HG02943 (cell line): ENCODE data around the gene TNFRSF14.
"Not testable (repeated sequence)": the region's sequence is repeated elsewhere in the genome, so short reads cannot be mapped to it uniquely, and the experiment has no call there.

Experiments
- ATAC-seq: cut with Tn5 transposase; IDR thresholded peaks from one replicate; pipeline ENCODE4 v1.9.1; 2021; ENCODE audit warnings: mild to moderate bottlenecking, low read depth, moderate library complexity; ENCODE audit not compliant: unreplicated experiment

The TNFRSF14 gene

GRCh38 chr1:2551544-2551943 is 4.6 kb upstream of the TNFRSF14 start:
- ATAC-seq: not testable (repeated sequence)

GRCh38 chr1:2552189-2552588 is 4.0 kb upstream of the TNFRSF14 start:
- ATAC-seq: no peak

GRCh38 chr1:2553076-2553475 is 3.1 kb upstream of the TNFRSF14 start:
- not testable (repeated sequence) for ATAC-seq

GRCh38 chr1:2553871-2554620 is 2.1 kb upstream of the TNFRSF14 start:
- no peak for ATAC-seq

GRCh38 chr1:2554621-2555387 is 1.4 kb upstream of the TNFRSF14 start:
- no peak for ATAC-seq

GRCh38 chr1:2555634-2556276 is 416 bp upstream of the TNFRSF14 start:
- no peak for ATAC-seq

- no peak for ATAC-seq
Measured at GRCh38 chr1:2556678-2557481, 709 bp downstream of the TNFRSF14 start.

- ATAC-seq: no peak
Measured at GRCh38 chr1:2557482-2558400, 1.6 kb downstream of the TNFRSF14 start.

GRCh38 chr1:2558420-2558819 is 2.2 kb downstream of the TNFRSF14 start:
- ATAC-seq: no peak

- ATAC-seq: no peak
Measured at GRCh38 chr1:2558861-2559260, 2.7 kb downstream of the TNFRSF14 start.

- ATAC-seq: no peak
Measured at GRCh38 chr1:2559509-2560298, 3.5 kb downstream of the TNFRSF14 start.

GRCh38 chr1:2560299-2561073 is 4.3 kb downstream of the TNFRSF14 start:
- ATAC-seq: no peak

- no peak for ATAC-seq
Measured at GRCh38 chr1:2561446-2561845, 5.3 kb downstream of the TNFRSF14 start.

GRCh38 chr1:2561898-2562895 is 6.0 kb downstream of the TNFRSF14 start:
- ATAC-seq: no peak

- no peak for ATAC-seq
Measured at GRCh38 chr1:2563205-2563604, 7.0 kb downstream of the TNFRSF14 start.

- ATAC-seq: no peak
Measured at GRCh38 chr1:2564006-2564814, 8.0 kb downstream of the TNFRSF14 start.
